ENCODE results near the gene DOLPP1.

DNA sequence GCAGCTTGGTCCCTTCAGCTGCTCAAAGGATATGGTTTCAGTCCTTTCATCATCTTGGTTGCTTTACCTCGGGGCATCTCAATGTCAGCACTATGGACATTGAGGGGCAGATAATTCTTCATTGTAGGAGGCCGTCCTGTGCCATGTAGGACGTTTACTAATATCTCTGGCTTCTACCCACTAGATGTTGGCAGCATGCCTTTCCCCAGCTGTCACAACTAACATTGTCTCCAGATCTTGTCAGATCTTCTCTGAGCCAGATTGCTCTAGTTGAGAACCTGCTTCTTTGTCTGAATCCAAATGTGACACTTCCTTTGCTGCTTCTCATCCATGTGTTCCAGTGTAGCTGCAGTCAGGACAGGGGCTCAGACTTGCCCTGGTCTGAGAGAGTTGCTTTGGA lies 40.6 kb downstream of the DOLPP1 start:
- TF ChIP-seq CTCF (IDR thresholded peaks at IDR 0.05; ENCODE audit: low read depth, low read length, poor library complexity, severe bottlenecking) (no peak), EZH2phosphoT487 (IDR thresholded peaks at IDR 0.05; ENCODE audit: borderline replicate concordance, low read length) (no peak)
